ENCODE measurements around the gene EP400.
A peak's percentile ranks its signal among the peaks of the same experiment; 100 is the strongest.
"Not testable (repeated sequence)": the region's sequence is repeated elsewhere in the genome, so short reads cannot be mapped to it uniquely, and the experiment has no call there.

The EP400 gene

DNA sequence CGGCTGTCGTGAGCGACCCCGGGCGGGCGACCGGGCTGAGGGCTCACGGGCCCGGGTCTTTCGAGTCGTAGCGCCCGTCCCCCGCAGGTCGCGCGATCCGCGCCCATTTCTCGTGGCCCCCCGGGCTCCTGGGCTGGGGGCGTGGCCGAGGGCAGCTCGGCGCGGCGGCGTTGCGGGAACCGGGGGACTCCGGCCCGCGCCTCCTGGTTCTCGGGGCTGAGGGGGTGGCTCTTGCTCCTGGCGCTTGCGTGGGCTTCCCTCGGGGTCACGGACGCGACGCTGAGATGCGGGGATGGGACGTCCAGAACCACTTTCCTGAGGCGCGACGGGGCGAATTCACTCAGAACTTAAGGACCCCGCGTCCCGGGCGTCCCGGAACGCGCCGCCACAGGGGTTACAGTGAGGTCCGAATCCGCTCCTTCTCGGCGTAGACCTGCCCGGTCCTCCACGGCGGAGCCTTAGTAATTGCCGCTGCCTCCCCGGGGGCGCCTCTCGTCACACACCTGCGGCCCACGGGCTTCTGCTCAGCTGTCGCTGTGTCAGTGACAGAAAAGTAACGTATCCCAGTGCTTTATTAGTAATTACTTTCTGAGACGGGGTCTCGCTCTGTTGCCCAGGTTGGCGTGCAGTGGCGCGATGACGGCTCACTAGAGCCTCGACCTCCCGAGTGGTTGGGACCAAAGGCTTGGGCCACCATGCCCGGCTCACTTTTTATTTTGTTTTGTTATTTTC is 606 bp downstream of the EP400 start:
- peak overlapping the region; percentile 93 for H3K4me3 ChIP-seq (ENCODE audit: low read depth, low read length)
- no peak for TF ChIP-seq CTCF (IDR thresholded peaks at IDR 0.05; ENCODE audit: low read depth, low read length)

GRCh38 chr12:131953810-131954209 is 4.1 kb downstream of the EP400 start:
- not testable (repeated sequence) for H3K4me3 ChIP-seq (ENCODE audit: low read depth, low read length)

GRCh38 chr12:131954460-131954859 is 4.7 kb downstream of the EP400 start:
- not testable (repeated sequence) for H3K4me3 ChIP-seq (ENCODE audit: low read depth, low read length)

DNA sequence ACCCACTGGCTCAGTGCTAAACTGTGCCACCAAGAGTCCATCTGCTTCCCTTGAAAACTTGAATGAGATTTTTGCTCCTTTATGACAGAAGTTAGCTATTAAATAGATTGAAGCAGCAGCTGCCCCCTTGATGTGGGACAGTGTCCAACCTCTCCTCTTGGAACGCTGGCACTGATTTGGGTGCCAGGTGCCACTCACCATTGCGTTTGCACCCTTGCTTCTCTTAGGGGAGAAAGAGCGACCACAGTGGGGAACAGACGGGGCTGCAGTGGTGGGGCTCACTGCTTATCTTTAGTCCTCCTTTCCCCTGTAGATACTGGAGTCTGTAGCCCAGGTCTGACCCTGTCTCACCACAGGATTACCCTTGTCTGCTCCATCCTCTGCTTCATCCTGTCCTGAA is 9.4 kb downstream of the EP400 start:
- H3K4me3 ChIP-seq (ENCODE audit: low read depth, low read length): no peak overlapping the region

GRCh38 chr12:131959641-131960589 is 10.2 kb downstream of the EP400 start:
- H3K4me3 ChIP-seq (ENCODE audit: low read depth, low read length): no peak overlapping the region
- no peak for TF ChIP-seq CTCF (IDR thresholded peaks at IDR 0.05; ENCODE audit: low read depth, low read length)

More for the DNA sequence above, 9.4 kb downstream of the EP400 start:
- no peak for TF ChIP-seq CTCF (IDR thresholded peaks at IDR 0.05; ENCODE audit: low read depth, low read length)

DNA sequence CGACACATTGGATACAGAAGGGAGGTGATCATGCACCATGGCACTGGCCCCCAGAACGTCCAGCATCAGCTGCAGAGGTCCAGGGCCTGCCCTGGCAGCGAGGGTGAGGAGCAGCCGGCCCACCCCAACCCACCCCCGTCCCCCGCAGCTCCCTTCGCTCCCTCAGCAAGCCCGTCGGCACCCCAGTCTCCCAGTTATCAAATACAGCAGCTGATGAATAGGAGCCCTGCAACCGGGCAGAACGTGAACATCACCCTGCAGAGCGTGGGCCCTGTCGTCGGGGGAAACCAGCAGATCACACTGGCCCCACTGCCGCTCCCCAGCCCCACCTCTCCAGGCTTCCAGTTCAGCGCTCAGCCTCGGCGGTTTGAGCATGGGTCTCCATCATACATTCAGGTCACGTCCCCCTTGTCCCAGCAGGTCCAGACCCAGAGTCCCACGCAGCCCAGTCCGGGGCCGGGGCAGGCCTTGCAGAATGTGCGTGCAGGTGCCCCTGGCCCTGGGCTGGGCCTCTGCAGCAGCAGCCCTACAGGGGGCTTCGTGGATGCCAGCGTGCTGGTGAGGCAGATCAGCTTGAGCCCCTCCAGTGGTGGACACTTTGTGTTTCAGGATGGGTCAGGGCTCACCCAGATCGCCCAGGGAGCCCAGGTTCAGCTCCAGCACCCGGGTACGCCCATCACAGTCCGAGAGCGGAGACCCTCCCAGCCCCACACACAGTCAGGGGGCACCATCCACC is 11.0 kb downstream of the EP400 start:
- H3K4me3 ChIP-seq (ENCODE audit: low read depth, low read length): not testable (repeated sequence)

DNA sequence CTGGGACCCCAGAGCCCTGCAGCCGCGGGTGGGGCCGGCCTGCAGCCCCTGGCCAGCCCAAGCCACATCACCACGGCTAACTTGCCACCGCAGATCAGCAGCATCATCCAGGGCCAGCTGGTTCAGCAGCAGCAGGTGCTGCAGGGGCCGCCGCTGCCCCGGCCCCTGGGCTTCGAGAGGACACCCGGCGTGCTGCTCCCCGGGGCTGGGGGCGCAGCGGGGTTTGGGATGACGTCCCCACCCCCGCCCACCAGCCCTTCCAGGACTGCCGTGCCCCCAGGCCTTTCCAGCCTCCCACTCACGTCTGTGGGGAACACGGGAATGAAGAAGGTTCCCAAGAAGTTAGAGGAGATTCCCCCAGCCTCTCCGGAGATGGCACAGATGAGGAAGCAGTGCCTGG is 11.6 kb downstream of the EP400 start:
- not testable (repeated sequence) for H3K4me3 ChIP-seq (ENCODE audit: low read depth, low read length)

GRCh38 chr12:131962069-131962468 is 12.3 kb downstream of the EP400 start:
- no peak for TF ChIP-seq CTCF (IDR thresholded peaks at IDR 0.05; ENCODE audit: low read depth, low read length)
- H3K4me3 ChIP-seq (ENCODE audit: low read depth, low read length): no peak overlapping the region

DNA sequence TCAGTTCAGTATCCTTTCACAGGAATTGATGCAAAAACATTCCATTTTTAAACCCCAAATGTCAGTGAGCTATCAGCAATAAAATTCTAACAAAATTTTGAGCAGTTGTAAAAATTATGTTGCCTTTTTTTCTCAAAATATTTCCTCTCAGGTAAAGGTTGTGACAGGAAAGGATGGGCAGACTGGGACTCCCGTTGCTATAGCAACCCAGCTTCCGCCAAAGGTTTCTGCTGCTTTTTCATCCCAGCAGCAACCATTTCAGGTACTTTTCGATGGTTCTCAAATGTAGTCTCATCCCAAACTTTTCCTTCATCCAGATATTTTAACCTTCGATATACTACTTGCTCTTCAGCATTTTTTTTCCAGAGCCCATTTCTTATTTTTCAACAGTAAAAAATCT is 13.6 kb downstream of the EP400 start:
- TF ChIP-seq CTCF (IDR thresholded peaks at IDR 0.05; ENCODE audit: low read depth, low read length): no peak

More for the DNA sequence above, 13.6 kb downstream of the EP400 start:
- H3K4me3 ChIP-seq (ENCODE audit: low read depth, low read length): no peak overlapping the region

All from WI38 (cell line).